Measurements from ENCODE around the gene RYR1. TPM values are rescaled to one million over a fixed set of nuclear protein-coding genes. Genes with fewer than 3 reads are reported as not detected.

RYR1 gene
- total and polyA plus RNA-seq, 2 donors from 2014 or later: 0.69 to 2.8 TPM

DNA sequence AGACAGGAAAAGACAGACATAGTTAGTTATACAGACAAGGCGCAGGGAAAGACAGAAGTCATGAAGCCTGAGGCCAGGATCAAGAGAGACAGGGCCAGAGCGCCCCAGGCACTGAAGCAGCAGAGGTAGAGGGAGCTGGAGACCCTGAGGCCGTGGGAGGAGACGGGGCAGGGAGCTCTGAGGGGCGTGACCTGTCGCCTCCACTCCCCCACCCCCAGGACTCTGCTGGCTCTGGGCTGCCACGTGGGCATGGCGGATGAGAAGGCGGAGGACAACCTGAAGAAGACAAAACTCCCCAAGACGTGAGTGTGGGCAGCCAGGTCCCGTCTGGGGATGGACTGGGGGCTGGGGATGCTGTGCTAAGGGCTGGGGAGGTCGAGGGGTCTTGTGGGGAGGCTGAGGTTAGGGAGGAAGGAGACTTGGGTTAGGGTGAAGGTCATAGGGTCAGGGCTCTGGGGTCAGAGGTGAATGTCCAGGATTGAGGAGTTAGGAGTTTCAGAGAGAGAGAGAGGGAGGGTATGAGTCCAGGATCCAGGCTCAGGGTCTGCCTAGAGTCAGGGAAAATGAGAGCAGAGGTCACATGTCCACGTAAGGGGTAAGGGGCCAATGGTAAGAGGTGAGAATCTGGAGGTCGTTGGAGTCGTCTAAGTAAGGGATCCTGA, 31.1 kb downstream of the RYR1 start:
- Histone ChIP-seq H3K4me1 (ENCODE audit: control insufficient read depth in 2 of 3, insufficient read depth in 2 of 3, low read depth in 1 of 3, low read length in 3 of 3) (no peaks in the 10 kb centered on the region), H3K9me3 (ENCODE audit: control insufficient read depth in 2 of 3, insufficient read depth in 1 of 3, low read length in 3 of 3) (no peaks in the 10 kb centered on the region), H3K4me3 (ENCODE audit: low read length in 3 of 3) (no peak overlapping the region), H3K27me3 (ENCODE audit: control insufficient read depth, insufficient read depth, low read length) (no peaks in the 10 kb centered on the region), H3K27ac (ENCODE audit: low read depth in 2 of 2, low read length in 2 of 2) (no peak overlapping the region), H3K9ac (ENCODE audit: low read length in 3 of 3) (no peak overlapping the region), H3K36me3 (ENCODE audit: control insufficient read depth in 2 of 3, insufficient read depth in 3 of 3, low read length in 3 of 3) (no peaks in the 10 kb centered on the region)
- FAIRE-seq: no peak
- intact Hi-C loops (cut with DNase I): no loop called here
- TF ChIP-seq, protein P1, sequence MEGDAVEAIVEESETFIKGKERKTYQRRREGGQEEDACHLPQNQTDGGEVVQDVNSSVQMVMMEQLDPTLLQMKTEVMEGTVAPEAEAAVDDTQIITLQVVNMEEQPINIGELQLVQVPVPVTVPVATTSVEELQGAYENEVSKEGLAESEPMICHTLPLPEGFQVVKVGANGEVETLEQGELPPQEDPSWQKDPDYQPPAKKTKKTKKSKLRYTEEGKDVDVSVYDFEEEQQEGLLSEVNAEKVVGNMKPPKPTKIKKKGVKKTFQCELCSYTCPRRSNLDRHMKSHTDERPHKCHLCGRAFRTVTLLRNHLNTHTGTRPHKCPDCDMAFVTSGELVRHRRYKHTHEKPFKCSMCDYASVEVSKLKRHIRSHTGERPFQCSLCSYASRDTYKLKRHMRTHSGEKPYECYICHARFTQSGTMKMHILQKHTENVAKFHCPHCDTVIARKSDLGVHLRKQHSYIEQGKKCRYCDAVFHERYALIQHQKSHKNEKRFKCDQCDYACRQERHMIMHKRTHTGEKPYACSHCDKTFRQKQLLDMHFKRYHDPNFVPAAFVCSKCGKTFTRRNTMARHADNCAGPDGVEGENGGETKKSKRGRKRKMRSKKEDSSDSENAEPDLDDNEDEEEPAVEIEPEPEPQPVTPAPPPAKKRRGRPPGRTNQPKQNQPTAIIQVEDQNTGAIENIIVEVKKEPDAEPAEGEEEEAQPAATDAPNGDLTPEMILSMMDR (IDR thresholded peaks at IDR 0.05; ENCODE audit: borderline replicate concordance, extremely low read depth, insufficient read depth): no peak
- no peak for DNase-seq

DNA sequence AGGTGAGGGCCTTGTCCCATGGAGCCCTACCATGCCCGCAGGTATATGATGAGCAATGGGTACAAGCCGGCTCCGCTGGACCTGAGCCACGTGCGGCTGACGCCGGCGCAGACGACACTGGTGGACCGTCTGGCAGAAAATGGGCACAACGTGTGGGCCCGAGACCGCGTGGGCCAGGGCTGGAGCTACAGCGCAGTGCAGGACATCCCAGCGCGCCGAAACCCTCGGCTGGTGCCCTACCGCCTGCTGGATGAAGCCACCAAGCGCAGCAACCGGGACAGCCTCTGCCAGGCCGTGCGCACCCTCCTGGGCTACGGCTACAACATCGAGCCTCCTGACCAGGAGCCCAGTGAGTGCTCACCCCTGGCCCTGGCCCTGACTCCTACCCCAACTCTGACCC, 32.6 kb downstream of the RYR1 start:
- DNase-seq (no peak), FAIRE-seq (no peak)
- no peak overlapping the region for H3K4me3 ChIP-seq (ENCODE audit: low read length in 3 of 3)
- no peak overlapping the region for H3K9ac ChIP-seq (ENCODE audit: low read length in 3 of 3)
- no peaks in the 10 kb centered on the region for H3K9me3 ChIP-seq (ENCODE audit: control insufficient read depth in 2 of 3, insufficient read depth in 1 of 3, low read length in 3 of 3)
- TF ChIP-seq, protein P1 (IDR thresholded peaks at IDR 0.05; ENCODE audit: borderline replicate concordance, extremely low read depth, insufficient read depth): no peak
- H3K36me3 ChIP-seq (ENCODE audit: control insufficient read depth in 2 of 3, insufficient read depth in 3 of 3, low read length in 3 of 3): no peaks in the 10 kb centered on the region
- no peak overlapping the region for H3K27ac ChIP-seq (ENCODE audit: low read depth in 2 of 2, low read length in 2 of 2)
- no peaks in the 10 kb centered on the region for H3K27me3 ChIP-seq (ENCODE audit: control insufficient read depth, insufficient read depth, low read length)
- intact Hi-C loops (cut with DNase I): no loop called here
- H3K4me1 ChIP-seq (ENCODE audit: control insufficient read depth in 2 of 3, insufficient read depth in 2 of 3, low read depth in 1 of 3, low read length in 3 of 3): no peaks in the 10 kb centered on the region

DNA sequence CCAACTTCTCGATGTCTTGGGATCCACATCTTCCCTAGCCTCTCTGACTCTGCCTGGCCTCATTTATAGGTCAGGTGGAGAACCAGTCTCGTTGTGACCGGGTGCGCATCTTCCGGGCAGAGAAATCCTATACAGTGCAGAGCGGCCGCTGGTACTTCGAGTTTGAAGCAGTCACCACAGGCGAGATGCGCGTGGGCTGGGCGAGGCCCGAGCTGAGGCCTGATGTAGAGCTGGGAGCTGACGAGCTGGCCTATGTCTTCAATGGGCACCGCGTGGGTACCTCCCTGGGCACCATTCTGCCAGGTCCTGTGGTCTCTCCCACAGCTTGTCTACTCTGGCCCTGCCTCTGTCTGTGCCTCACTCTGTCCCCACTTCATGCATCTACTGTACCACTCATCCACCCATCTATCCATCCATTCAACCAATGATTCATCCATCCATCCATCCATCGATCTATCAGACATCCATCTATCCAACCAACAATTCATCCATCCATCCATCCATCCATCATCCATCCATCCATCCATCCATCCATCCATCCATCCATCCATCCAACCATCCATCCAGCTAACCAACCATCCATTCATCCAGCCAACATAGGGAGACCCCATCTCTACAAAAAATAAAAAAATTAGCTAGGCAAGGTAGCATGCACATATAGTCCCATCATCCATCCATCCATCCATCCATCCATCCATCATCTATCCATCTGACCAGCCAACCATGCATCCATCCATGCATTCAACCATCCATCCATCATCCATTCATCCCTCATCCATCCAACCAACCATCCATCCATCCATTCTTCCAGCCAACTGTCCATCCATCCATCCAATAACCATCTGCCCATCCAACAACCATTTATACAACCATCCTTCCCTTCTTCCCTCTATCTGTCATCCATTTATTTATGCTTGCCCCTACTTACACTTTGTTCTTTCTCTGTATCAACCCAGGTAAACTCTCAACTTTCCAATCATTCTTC, 34.3 kb downstream of the RYR1 start:
- no peak overlapping the region for H3K4me3 ChIP-seq (ENCODE audit: low read length in 3 of 3)
- FAIRE-seq: no peak
- intact Hi-C loops (cut with DNase I): no loop called here
- no peak overlapping the region for H3K27ac ChIP-seq (ENCODE audit: low read depth in 2 of 2, low read length in 2 of 2)
- no peak overlapping the region for H3K9ac ChIP-seq (ENCODE audit: low read length in 3 of 3)
- H3K27me3 ChIP-seq (ENCODE audit: control insufficient read depth, insufficient read depth, low read length): no peaks in the 10 kb centered on the region
- H3K9me3 ChIP-seq (ENCODE audit: control insufficient read depth in 2 of 3, insufficient read depth in 1 of 3, low read length in 3 of 3): no peaks in the 10 kb centered on the region
- H3K4me1 ChIP-seq (ENCODE audit: control insufficient read depth in 2 of 3, insufficient read depth in 2 of 3, low read depth in 1 of 3, low read length in 3 of 3): no peaks in the 10 kb centered on the region
- DNase-seq: no peak
- TF ChIP-seq, protein P1 (IDR thresholded peaks at IDR 0.05; ENCODE audit: borderline replicate concordance, extremely low read depth, insufficient read depth): no peak
- H3K36me3 ChIP-seq (ENCODE audit: control insufficient read depth in 2 of 3, insufficient read depth in 3 of 3, low read length in 3 of 3): no peaks in the 10 kb centered on the region
